GM12891 (cell line): ENCODE data around the gene MCAT.

ENCODE experiments used
- DNase-seq: peaks from one replicate; pipeline ENCODE4 v3.0.0; 2011; ENCODE audit warnings: low spot score; ENCODE audit not compliant: insufficient read length
- FAIRE-seq: peaks from 2 replicates; lab custom pipeline; 2011; peaks lifted over from hg19 to GRCh38; lab: Jason Lieb, UNC
- PAX5 ChIP-seq: IDR thresholded peaks from 2 replicates; pipeline ENCODE4 v1.6.1; 2011; ENCODE audit warnings: low read length, moderate library complexity, mild to moderate bottlenecking; ENCODE audit not compliant: insufficient read depth, severe bottlenecking
- POLR2A ChIP-seq: IDR thresholded peaks from 2 replicates; pipeline ENCODE4 v1.6.1; 2011; ENCODE audit warnings: low read depth, low read length, control low read depth
- POLR2AphosphoS5 ChIP-seq: IDR thresholded peaks from 2 replicates; pipeline ENCODE4 v1.6.1; 2011; ENCODE audit warnings: low read depth, low read length, control low read depth
- POU2F2 ChIP-seq: IDR thresholded peaks from 2 replicates; pipeline ENCODE4 v1.6.1; 2011; ENCODE audit warnings: low read depth, mild to moderate bottlenecking, control low read depth, low read length, moderate library complexity
- SPI1 ChIP-seq: IDR thresholded peaks from 2 replicates; pipeline ENCODE4 v1.6.1; 2011; ENCODE audit warnings: low read depth, low read length, control low read depth
- TAF1 ChIP-seq: IDR thresholded peaks from 2 replicates; pipeline ENCODE4 v1.6.1; 2011; ENCODE audit warnings: low read depth, low read length, control low read depth

MCAT gene

DNA sequence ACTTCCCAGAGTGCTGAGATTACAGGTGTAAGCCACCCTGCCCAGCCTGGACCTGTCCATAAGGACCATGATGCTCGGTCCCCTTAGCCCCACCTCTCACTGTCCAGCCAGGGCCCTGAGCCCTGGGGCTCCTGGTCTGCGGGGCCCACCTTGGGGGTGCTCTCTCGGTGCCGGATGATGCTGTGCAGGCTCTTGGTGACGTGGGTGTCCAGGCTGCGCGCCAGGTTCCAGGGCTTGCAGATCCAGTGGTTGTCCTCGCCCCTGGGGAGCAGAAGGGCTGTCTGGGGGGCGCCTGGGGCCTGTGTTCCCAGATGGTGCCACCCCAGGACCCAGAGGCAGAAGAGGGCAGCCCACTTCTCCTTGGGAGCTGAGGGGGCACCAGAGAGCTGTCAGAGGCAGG is 30.4 kb upstream of the MCAT start:
- FAIRE-seq (no peak), DNase-seq (no peak)
- TF ChIP-seq POLR2A, result no peak
- no peak for TF ChIP-seq PAX5
- no peak for TF ChIP-seq POLR2AphosphoS5
- no peak for TF ChIP-seq SPI1
- TF ChIP-seq TAF1, result no peak
- no peak for TF ChIP-seq POU2F2

DNA sequence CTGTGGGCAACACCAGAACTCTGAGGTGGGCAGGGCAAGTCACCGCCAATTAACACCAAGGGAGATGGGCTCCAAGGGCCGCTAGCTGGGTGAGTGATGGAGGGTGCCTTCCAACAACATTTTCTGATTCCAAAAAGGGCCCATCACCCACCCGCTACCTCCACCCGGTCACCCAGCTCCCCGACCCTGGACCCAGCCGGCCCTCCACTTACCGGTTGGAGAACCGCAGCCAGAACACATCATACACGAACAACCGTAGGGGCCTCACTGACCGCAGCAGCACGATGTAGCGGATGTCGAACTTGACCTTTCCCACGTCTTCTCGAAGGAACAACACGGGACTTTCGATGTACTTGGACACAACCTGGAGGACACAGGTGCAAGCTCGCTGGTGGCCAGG is 29.0 kb upstream of the MCAT start:
- FAIRE-seq, result no peak
- TF ChIP-seq POU2F2 (no peak), POLR2AphosphoS5 (no peak), SPI1 (no peak), POLR2A (no peak), PAX5 (no peak), TAF1 (no peak)
- DNase-seq, result no peak

DNA sequence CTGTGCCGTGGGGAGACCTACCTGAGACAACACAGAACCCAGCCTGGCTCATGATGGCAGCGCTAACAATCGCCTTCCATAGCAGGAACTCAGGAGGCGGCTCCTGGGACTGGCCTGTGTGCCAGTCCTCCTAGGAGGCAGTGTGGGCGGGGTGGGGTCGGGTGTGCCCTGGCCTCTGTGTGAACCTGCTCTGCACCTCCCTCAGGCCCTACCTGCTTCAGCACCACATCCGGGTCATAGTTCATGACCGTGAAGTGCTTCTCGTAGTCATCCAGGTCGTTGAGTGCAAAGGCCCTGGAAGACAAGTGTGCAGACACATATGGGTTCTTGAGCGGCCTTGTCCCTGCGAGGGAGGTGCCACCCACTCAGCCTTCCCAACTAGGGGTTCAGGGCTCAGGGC is 28.4 kb upstream of the MCAT start:
- FAIRE-seq (no peak), DNase-seq (no peak)
- no peak for TF ChIP-seq PAX5
- TF ChIP-seq TAF1, result no peak
- TF ChIP-seq POLR2A, result no peak
- TF ChIP-seq POLR2AphosphoS5, result no peak
- TF ChIP-seq POU2F2, result no peak
- TF ChIP-seq SPI1, result no peak

DNA sequence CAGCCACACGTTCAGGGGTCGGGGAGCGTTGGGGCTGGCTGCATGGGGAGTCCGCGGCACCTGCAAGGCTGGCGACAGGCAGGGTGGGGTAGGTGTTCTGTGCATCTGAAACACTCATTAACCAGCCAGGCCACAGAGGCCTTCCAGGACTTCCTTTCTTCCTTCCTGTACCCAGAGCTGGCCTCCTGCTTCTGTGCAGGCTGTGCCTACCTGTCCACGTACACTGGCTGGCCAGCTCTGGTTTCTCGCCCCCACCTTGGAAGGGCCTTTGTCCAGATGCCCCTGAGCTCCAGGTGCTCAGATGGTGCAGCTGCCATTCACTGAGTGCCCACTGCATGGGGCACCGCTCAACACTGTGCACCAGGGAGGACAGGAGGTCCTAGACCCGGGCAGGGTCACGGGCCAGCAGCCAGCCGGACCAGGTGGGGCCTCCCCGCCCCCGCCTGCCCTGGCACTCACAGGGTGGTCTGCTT is 27.9 kb upstream of the MCAT start:
- no peak for FAIRE-seq
- TF ChIP-seq PAX5 (no peak), POLR2AphosphoS5 (no peak), POLR2A (no peak), TAF1 (no peak)

DNA sequence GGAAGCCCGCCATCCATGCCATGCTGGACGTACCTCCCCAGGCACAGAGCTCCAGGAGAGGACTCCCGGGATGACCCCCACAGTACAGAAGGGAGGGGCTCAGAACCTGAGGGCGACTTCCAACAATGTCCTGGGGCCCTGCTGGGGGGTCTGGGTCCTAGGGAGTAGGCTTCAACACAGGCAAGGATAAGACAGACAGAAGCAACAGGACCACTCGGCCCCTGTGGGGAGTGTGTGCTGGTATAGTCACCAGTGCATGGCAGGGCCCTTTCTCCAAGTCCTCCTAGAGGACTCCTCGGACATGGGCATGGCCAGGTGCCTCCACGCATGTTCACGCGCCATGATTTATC is 26.9 kb upstream of the MCAT start:
- FAIRE-seq (no peak), DNase-seq (no peak)

More for the DNA sequence above, 27.9 kb upstream of the MCAT start:
- no peak for DNase-seq

GRCh38 chr22:43169310-43170130 is 26.3 kb upstream of the MCAT start:
- no peak for TF ChIP-seq TAF1
- TF ChIP-seq PAX5, result no peak
- no peak for TF ChIP-seq POU2F2
- no peak for TF ChIP-seq POLR2AphosphoS5
- TF ChIP-seq POLR2A, result no peak
- TF ChIP-seq SPI1, result no peak
- FAIRE-seq (no peak), DNase-seq (no peak)

More for the DNA sequence above, 26.9 kb upstream of the MCAT start:
- TF ChIP-seq POLR2A (no peak), SPI1 (no peak)

- DNase-seq (no peak), FAIRE-seq (no peak)
- TF ChIP-seq POU2F2, result no peak
- TF ChIP-seq TAF1, result no peak
- TF ChIP-seq POLR2A, result no peak
- TF ChIP-seq POLR2AphosphoS5, result no peak
- TF ChIP-seq SPI1, result no peak
- TF ChIP-seq PAX5, result no peak
Measured at GRCh38 chr22:43168471-43169309, 25.5 kb upstream of the MCAT start.

GRCh38 chr22:43167001-43167589 is 23.9 kb upstream of the MCAT start:
- TF ChIP-seq SPI1, result no peak
- no peak for TF ChIP-seq POLR2AphosphoS5
- DNase-seq (no peak), FAIRE-seq (no peak)

DNA sequence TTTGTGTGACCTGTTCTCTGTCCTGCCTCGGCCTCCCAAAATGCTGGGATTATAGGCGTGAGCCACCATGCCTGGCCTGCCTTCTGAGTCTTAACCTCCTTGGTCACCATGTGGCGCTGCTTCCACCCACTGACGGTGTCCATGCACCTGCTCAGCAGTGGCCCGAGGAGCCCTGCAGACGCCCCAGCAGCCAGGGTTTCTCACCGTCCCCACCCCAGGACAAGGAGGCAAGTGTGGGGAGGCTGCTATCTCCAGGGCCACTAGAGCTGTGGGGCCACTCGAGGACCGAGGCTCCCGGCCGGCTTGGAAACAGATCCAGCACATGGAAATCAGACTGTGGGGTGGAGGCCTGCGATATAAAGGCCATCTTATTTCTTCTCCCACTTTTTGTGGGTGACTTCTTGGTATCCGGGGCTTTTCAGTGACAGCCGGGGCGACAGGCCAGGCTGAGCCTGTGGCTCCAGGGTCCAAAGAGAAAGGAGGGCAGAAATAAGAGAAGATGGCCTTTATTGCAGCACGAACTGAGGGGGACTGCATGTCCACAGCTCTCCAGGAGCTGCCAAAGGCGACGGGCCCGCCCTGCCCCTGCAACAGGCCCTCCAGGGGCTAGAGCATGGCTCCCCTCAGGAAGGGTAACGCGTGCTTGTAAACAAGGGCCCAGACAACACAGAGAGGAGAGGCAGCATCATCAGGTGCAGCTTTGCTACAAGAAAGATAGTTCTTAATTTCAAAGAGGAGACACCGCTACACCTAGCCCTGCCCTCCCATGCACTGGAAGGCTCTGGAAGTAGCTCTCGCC is 23.1 kb upstream of the MCAT start:
- TF ChIP-seq POLR2A (no peak), SPI1 (no peak), PAX5 (no peak), POU2F2 (no peak), POLR2AphosphoS5 (no peak), TAF1 (no peak)
- DNase-seq (no peak), FAIRE-seq (no peak)
